Measurements from ENCODE around the gene EDIL3. TPM values are rescaled to one million over a fixed set of nuclear protein-coding genes. Genes with fewer than 3 reads are reported as not detected.

EDIL3 gene
- total RNA-seq, 6 experiments from 2014 or later: 3.0 to 52.7 (median 47.5) TPM

DNA sequence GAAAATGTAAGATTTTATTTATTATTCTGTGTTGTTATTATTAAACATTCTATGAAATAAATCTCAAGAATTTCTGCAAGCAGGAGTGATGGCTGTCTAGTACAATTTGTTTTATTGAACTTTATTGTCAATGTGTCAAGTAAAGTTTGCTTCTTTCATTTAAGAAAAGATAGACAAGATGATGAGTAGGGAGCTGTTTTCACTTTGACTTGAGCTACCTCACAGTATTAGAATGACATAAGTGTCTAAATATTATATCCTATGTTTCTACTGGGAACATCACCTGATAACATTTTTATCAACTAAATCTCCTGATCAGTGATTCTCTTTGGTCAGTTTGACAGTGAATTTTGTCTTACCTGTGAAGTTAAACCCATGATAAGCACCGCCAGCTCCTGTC, 12.7 kb upstream of the EDIL3 start:
- Mint-ChIP-seq H3K4me3 (no peak overlapping the region), H3K36me3 (ENCODE audit: low read depth) (no peaks in the 10 kb centered on the region; the same call in 1 of the 2 replicates), H3K9me3 (peaks cover 11% of the 10 kb centered on the region; the same call in 1 of the 2 replicates), H3K27me3 (ENCODE audit: insufficient read depth) (no peaks in the 10 kb centered on the region), H3K27ac (no peak overlapping the region), H3K4me1 (ENCODE audit: low read depth) (peaks cover 6% of the 10 kb centered on the region; the same call in 1 of the 2 replicates)
- TF ChIP-seq, protein P1, sequence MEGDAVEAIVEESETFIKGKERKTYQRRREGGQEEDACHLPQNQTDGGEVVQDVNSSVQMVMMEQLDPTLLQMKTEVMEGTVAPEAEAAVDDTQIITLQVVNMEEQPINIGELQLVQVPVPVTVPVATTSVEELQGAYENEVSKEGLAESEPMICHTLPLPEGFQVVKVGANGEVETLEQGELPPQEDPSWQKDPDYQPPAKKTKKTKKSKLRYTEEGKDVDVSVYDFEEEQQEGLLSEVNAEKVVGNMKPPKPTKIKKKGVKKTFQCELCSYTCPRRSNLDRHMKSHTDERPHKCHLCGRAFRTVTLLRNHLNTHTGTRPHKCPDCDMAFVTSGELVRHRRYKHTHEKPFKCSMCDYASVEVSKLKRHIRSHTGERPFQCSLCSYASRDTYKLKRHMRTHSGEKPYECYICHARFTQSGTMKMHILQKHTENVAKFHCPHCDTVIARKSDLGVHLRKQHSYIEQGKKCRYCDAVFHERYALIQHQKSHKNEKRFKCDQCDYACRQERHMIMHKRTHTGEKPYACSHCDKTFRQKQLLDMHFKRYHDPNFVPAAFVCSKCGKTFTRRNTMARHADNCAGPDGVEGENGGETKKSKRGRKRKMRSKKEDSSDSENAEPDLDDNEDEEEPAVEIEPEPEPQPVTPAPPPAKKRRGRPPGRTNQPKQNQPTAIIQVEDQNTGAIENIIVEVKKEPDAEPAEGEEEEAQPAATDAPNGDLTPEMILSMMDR (IDR thresholded peaks at IDR 0.05): no peak
- DNase-seq: no peak

DNA sequence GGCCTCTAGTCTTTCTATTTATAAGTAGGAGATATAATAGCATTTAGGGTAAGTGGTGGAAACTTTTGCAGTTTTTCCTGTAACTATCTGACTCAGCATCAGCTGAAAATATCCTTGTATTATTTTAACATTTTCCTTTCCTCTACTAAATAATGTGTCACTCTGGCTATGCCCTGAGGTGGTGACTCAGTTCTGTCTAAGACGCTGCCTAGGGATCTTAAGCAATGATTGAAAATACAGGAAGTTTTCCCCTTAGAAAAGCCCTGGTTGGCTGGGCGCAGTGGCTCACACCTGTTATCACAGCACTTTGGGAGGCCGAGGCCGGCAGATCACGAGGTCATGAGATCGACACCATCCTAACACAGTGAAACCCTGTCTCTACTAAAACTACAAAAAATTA, 9.3 kb upstream of the EDIL3 start:
- Mint-ChIP-seq H3K27me3 (ENCODE audit: insufficient read depth) (no peaks in the 10 kb centered on the region), H3K4me3 (peak overlapping the region; percentile 20; the same call in 1 of the 2 replicates), H3K4me1 (ENCODE audit: low read depth) (no peaks in the 10 kb centered on the region; the same call in 1 of the 2 replicates), H3K9me3 (peaks cover 11% of the 10 kb centered on the region; the same call in 1 of the 2 replicates), H3K36me3 (ENCODE audit: low read depth) (no peaks in the 10 kb centered on the region; the same call in 1 of the 2 replicates), H3K27ac (no peak overlapping the region; the same call in 1 of the 2 replicates)
- DNase-seq: no peak
- TF ChIP-seq, protein P1 (IDR thresholded peaks at IDR 0.05): no peak

DNA sequence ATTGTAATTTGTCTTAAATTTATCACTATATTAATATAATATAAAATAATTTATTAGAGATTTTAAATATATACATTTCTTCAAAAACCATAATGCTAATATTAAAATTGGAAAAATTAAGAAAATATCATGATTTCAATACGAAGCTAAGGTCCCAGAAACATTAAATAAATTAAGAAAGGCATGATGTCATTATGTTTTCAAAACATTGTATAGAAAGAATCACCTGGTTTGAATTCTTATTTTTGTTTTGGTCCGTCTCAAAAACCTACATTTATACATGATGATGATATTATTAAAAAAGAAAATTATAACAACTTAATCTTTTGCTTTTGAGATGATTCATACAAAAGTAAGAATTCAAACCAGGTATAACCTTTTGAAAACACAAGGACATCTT, 8.2 kb upstream of the EDIL3 start:
- H3K9me3 Mint-ChIP-seq: peaks cover 11% of the 10 kb centered on the region; the same call in 1 of the 2 replicates
- H3K36me3 Mint-ChIP-seq (ENCODE audit: low read depth): no peaks in the 10 kb centered on the region; the same call in 1 of the 2 replicates
- TF ChIP-seq, protein P1 (IDR thresholded peaks at IDR 0.05): no peak
- no peak overlapping the region for H3K27ac Mint-ChIP-seq
- no peaks in the 10 kb centered on the region for H3K27me3 Mint-ChIP-seq (ENCODE audit: insufficient read depth)
- DNase-seq: no peak
- no peak overlapping the region for H3K4me3 Mint-ChIP-seq
- H3K4me1 Mint-ChIP-seq (ENCODE audit: low read depth): no peaks in the 10 kb centered on the region; the same call in 1 of the 2 replicates

DNA sequence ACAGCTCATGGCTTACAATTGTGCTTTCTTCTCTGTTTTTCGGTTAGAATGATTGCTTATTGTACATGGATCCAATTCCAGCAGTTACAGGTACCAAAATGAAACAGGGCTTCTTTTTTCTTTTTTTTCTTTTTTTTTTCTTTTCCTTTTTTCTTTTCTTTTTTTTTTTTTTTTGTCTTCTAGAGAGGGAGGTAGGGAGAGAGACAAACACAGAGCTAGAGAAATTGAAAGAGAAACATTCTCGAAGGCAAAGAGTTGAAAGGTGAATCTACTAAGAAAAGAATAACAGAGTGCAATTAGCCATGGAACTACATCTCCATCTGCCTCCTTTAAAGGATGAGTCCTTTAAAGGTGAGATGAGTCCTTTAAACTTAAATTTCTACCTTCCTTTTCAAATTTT, 1.0 kb upstream of the EDIL3 start:
- Mint-ChIP-seq H3K36me3 (ENCODE audit: low read depth) (no peaks in the 10 kb centered on the region), H3K27me3 (ENCODE audit: insufficient read depth) (peaks cover 3% of the 10 kb centered on the region; the same call in 1 of the 2 replicates), H3K27ac (no peak overlapping the region; the same call in 1 of the 2 replicates), H3K4me3 (peak overlapping the region; percentile 85; the same call in 1 of the 2 replicates), H3K4me1 (ENCODE audit: low read depth) (peaks cover 6% of the 10 kb centered on the region; the same call in 1 of the 2 replicates), H3K9me3 (peaks cover 4% of the 10 kb centered on the region)
- no peak for DNase-seq
- TF ChIP-seq, protein P1 (IDR thresholded peaks at IDR 0.05): no peak

DNA sequence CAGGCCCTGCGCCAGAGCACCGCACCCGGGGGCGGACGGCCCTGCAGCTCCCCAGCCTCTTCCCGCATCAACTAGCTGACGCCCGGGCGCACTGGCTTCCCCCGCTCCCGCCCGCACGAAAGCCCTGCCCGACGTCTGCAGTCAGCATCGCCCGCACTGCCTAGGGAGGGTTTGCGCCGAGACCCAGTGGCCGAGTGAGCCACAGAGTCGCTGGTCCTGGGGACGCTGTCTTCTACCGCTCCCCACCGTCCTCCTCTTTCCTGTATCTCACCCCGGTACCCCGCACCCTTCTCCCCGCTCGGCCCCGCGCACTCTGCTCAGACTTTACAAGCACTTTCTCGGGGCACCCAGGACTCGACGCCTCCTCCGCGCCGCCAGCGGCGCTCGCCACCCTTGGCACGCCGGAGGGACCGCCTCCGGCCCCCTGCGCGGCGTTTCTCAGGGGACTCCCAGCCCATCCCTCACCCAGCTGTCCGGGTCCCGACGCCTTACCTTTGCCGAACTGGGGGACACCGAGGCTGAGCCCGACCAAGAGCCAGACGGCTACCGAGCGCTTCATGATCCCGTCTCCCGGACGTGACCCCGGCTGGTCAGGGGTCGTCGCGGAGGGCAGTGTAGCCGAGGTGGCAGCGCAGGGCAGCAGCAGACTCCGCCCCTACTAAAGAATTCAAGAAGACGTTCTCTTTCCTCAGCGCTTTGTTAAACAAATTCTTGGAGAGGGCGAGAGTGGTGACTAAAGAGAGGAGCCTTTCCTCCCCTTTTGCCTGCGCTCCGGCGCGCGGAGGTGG, 670 bp downstream of the EDIL3 start:
- DNase-seq: no peak

More for the DNA sequence above, 670 bp downstream of the EDIL3 start:
- TF ChIP-seq, protein P1 (IDR thresholded peaks at IDR 0.05): no peak
- Mint-ChIP-seq H3K4me3 (peak overlapping the region; percentile 89), H3K4me1 (ENCODE audit: low read depth) (peaks cover 6% of the 10 kb centered on the region; the same call in 1 of the 2 replicates), H3K27ac (peak overlapping the region; percentile 67; the same call in 1 of the 2 replicates), H3K9me3 (peaks cover 4% of the 10 kb centered on the region), H3K27me3 (ENCODE audit: insufficient read depth) (peaks cover 3% of the 10 kb centered on the region; the same call in 1 of the 2 replicates), H3K36me3 (ENCODE audit: low read depth) (no peaks in the 10 kb centered on the region)

All from HFFc6 (cell line).